Activated CD4-positive, alpha-beta T cell treated with anti-CD3 and anti-CD28 coated beads for 24 hours (primary cell): ENCODE results near the gene HS6ST2.
"Not testable (repeated sequence)": the region's sequence is repeated elsewhere in the genome, so short reads cannot be mapped to it uniquely, and the experiment has no call there.

Source experiments
- DNase-seq, 2 donors: peaks; one replicate each; pipeline ENCODE4 v3.0.0-alpha.2; 2020; ENCODE audit warnings: low read depth in 2 of 2

Gene HS6ST2

GRCh38 chrX:132958091-132958703 is at the start of gene HS6ST2:
HS6ST2 (minus strand) TSS chrX:132958629.
- no peak for DNase-seq

GRCh38 chrX:133007458-133007857 is 49.0 kb upstream of the HS6ST2 start:
- no peak for DNase-seq

GRCh38 chrX:133005616-133006015 is 47.2 kb upstream of the HS6ST2 start:
- DNase-seq = no peak

GRCh38 chrX:133005042-133005441 is 46.6 kb upstream of the HS6ST2 start:
- no peak for DNase-seq

GRCh38 chrX:132999209-132999608 is 40.8 kb upstream of the HS6ST2 start:
- no peak for DNase-seq

- no peak for DNase-seq
Measured at GRCh38 chrX:132990835-132991234, 32.4 kb upstream of the HS6ST2 start.

- no peak for DNase-seq
Measured at GRCh38 chrX:132986556-132986955, 28.1 kb upstream of the HS6ST2 start.

- DNase-seq = no peak
Measured at GRCh38 chrX:132984058-132984650, 25.7 kb upstream of the HS6ST2 start.

- DNase-seq = no peak
Measured at GRCh38 chrX:132983496-132983895, 25.1 kb upstream of the HS6ST2 start.

- DNase-seq = not testable (repeated sequence)
Measured at GRCh38 chrX:132980035-132980434, 21.6 kb upstream of the HS6ST2 start.

GRCh38 chrX:132968296-132968949 is 10.0 kb upstream of the HS6ST2 start:
- no peak for DNase-seq

GRCh38 chrX:132967049-132967448 is 8.6 kb upstream of the HS6ST2 start:
- DNase-seq = no peak

GRCh38 chrX:132965461-132965860 is 7.0 kb upstream of the HS6ST2 start:
- DNase-seq = no peak

GRCh38 chrX:132961511-132961910 is 3.1 kb upstream of the HS6ST2 start:
- DNase-seq = no peak

GRCh38 chrX:132957211-132958090 is 978 bp downstream of the HS6ST2 start:
- no peak for DNase-seq

- DNase-seq = no peak
Measured at GRCh38 chrX:132956421-132957210, 1.8 kb downstream of the HS6ST2 start.

- DNase-seq = no peak
Measured at GRCh38 chrX:132955690-132956089, 2.7 kb downstream of the HS6ST2 start.

GRCh38 chrX:132954323-132954722 is 4.1 kb downstream of the HS6ST2 start:
- no peak for DNase-seq

GRCh38 chrX:132953354-132953753 is 5.1 kb downstream of the HS6ST2 start:
- DNase-seq = no peak

- DNase-seq = no peak
Measured at GRCh38 chrX:132948648-132949260, 9.7 kb downstream of the HS6ST2 start.

- DNase-seq = not testable (repeated sequence)
Measured at GRCh38 chrX:132945055-132945599, 13.3 kb downstream of the HS6ST2 start.
